ENCODE data around the gene GRID2. TPM values are rescaled to one million over a fixed set of nuclear protein-coding genes. Genes with fewer than 3 reads are reported as not detected.

The GRID2 gene
- total and polyA plus RNA-seq, 2 of the 4 experiments (the other 2 are of a cell fraction): under 0.01 TPM; not detected in 1

DNA sequence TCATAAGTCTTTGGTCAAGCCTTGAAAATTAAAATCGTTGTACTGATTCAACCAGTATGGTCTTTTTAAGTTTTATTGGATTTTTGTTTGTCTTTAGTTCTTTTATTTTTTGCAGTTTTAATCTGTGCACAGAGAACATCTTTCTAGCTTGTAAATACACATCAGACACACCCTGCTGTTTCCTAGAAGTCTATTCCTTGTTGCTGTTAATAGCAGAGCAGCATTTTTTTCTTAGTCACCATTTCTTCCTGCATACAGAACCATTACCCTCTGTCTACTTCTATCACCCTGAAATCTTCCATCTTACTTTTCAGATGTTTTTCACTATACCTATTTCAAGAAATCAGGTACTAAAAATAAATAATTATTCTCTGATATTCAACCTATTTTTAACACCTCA, 375.4 kb downstream of the GRID2 start:
- ChIA-PET CTCF (no interaction called here), POLR2A (ENCODE audit: unreplicated experiment) (no interaction called here)
- H3K9me3 ChIP-seq (ENCODE audit: control insufficient read depth, insufficient read depth, low read length): no peaks in the 10 kb centered on the region
- H3K4me3 ChIP-seq (ENCODE audit: insufficient read depth, low read depth, low read length): no peak overlapping the region
- no peak overlapping the region for H3K56ac ChIP-seq (ENCODE audit: extremely low read depth, insufficient read depth, low read length)
- H2AK5ac ChIP-seq (ENCODE audit: low read depth, low read length): no peak overlapping the region
- DNase-seq (no peak), ATAC-seq (ENCODE audit: low read depth) (no peak)
- H4K20me1 ChIP-seq (ENCODE audit: insufficient read depth, low read length): no peaks in the 10 kb centered on the region
- no peaks in the 10 kb centered on the region for H3K4me1 ChIP-seq (ENCODE audit: control insufficient read depth, insufficient read depth, low read length)
- H3K23ac ChIP-seq (ENCODE audit: low read depth, low read length): no peak overlapping the region
- H4K91ac ChIP-seq (ENCODE audit: insufficient read depth, low read depth, low read length): no peak overlapping the region
- H3K79me1 ChIP-seq (ENCODE audit: low read depth in 1 of 2, low read length in 2 of 2): no peaks in the 10 kb centered on the region
- no peak overlapping the region for H2BK5ac ChIP-seq (ENCODE audit: low read depth, low read length, poor library complexity, severe bottlenecking)
- H3K14ac ChIP-seq (replicated peaks; ENCODE audit: low read depth, low read length): no peak overlapping the region
- in situ Hi-C loops (cut with MboI; ENCODE audit: low sequenced_read_pairs) (no loop called here), dilution Hi-C loops (cut with HindIII; ENCODE audit: low sequenced_read_pairs, unreplicated experiment) (no loop called here), intact Hi-C loops (cut with micrococcal nuclease) (no loop called here)
- H3K9ac ChIP-seq (ENCODE audit: low read depth, low read length): no peak overlapping the region
- BruUV-seq (replicated peaks): no TSS peak
- no peaks in the 10 kb centered on the region for H3K36me3 ChIP-seq (ENCODE audit: control insufficient read depth, insufficient read depth, low read length)
- H3K4me2 ChIP-seq (ENCODE audit: low read depth, low read length): no peak overlapping the region
- no peak overlapping the region for H2BK20ac ChIP-seq (ENCODE audit: low read depth, low read length)
- TF ChIP-seq CHD1 (IDR thresholded peaks at IDR 0.05; ENCODE audit: low read depth, low read length) (no peak), SMC3 (IDR thresholded peaks at IDR 0.05; ENCODE audit: low read depth, low read length) (no peak), MAZ (IDR thresholded peaks at IDR 0.05; ENCODE audit: borderline replicate concordance, low read depth, low read length) (no peak), POLR2A (IDR thresholded peaks at IDR 0.05; ENCODE audit: low read depth, low read length) (no peak), RCOR1 (IDR thresholded peaks at IDR 0.05; ENCODE audit: insufficient replicate concordance, low read length) (no peak), RFX5 (IDR thresholded peaks at IDR 0.05; ENCODE audit: low read depth, low read length) (no peak), CEBPB (IDR thresholded peaks at IDR 0.05; ENCODE audit: low read depth, low read length) (no peak), CTCF (conservative IDR thresholded peaks at IDR 0.05; ENCODE audit: low read depth, low read length) (no peak), MAFK (IDR thresholded peaks at IDR 0.05; ENCODE audit: low read depth, low read length) (no peak)
- TF ChIP-seq, protein P1, sequence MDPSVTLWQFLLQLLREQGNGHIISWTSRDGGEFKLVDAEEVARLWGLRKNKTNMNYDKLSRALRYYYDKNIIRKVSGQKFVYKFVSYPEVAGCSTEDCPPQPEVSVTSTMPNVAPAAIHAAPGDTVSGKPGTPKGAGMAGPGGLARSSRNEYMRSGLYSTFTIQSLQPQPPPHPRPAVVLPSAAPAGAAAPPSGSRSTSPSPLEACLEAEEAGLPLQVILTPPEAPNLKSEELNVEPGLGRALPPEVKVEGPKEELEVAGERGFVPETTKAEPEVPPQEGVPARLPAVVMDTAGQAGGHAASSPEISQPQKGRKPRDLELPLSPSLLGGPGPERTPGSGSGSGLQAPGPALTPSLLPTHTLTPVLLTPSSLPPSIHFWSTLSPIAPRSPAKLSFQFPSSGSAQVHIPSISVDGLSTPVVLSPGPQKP (IDR thresholded peaks at IDR 0.05; ENCODE audit: borderline replicate concordance, low read depth, low read length): no peak
- H3K4ac ChIP-seq (ENCODE audit: low read depth, low read length): no peak overlapping the region
- H3K27ac ChIP-seq (ENCODE audit: insufficient read depth, low read length): no peak overlapping the region
- H2BK15ac ChIP-seq (ENCODE audit: low read depth, low read length): no peak overlapping the region
- no peaks in the 10 kb centered on the region for H3K27me3 ChIP-seq (ENCODE audit: control insufficient read depth, insufficient read depth, low read length)
- no peaks in the 10 kb centered on the region for H3K9me1 ChIP-seq (ENCODE audit: insufficient read depth, low read length)
- H2BK120ac ChIP-seq (ENCODE audit: low read depth, low read length): no peak overlapping the region
- no peak overlapping the region for H3K18ac ChIP-seq (ENCODE audit: low read depth, low read length)
- H2AK9ac ChIP-seq (replicated peaks; ENCODE audit: low read depth, low read length, poor library complexity): no peak overlapping the region
- H4K8ac ChIP-seq (ENCODE audit: low read depth in 2 of 2, low read length in 2 of 2): no peak overlapping the region
- no CpG with 5 or more reads among the region's 1 CpG for WGBS, 2 experiments (ENCODE audit: extremely low coverage in 2 of 2, insufficient read length in 1 of 2)
- H4K5ac ChIP-seq (ENCODE audit: low read depth, low read length): no peak overlapping the region
- H2AFZ ChIP-seq (replicated peaks; ENCODE audit: low read length, poor library complexity): no peak overlapping the region
